GM12878 (cell line): ENCODE data around the gene ZNF134. TPM values are rescaled to one million over a fixed set of nuclear protein-coding genes. Genes with fewer than 3 reads are reported as not detected.

Experiments used
- ATF7 ChIP-seq: fragments of 450-650 bp; IDR thresholded peaks from 2 replicates; pipeline ENCODE4 v1.6.1; 2016; ENCODE audit warnings: low read depth, mild to moderate bottlenecking
- BACH1 ChIP-seq: fragments of 450-650 bp; IDR thresholded peaks from 2 replicates; pipeline ENCODE4 v1.6.1; 2017; ENCODE audit warnings: mild to moderate bottlenecking, borderline replicate concordance
- BCL11A ChIP-seq: IDR thresholded peaks from 2 replicates; pipeline ENCODE4 v1.6.1; 2011; ENCODE audit warnings: low read depth, low read length
- BMI1 ChIP-seq: fragments of 450-650 bp; IDR thresholded peaks from 2 replicates; pipeline ENCODE4 v1.6.1; 2016; ENCODE audit warnings: mild to moderate bottlenecking, moderate library complexity, borderline replicate concordance
- BRCA1 ChIP-seq: IDR thresholded peaks from 2 replicates; pipeline ENCODE4 v1.6.1; 2011; ENCODE audit warnings: low read depth, low read length, improper control_type of control experiment
- CHD1 ChIP-seq: IDR thresholded peaks from 2 replicates; pipeline ENCODE4 v1.6.1; 2012; ENCODE audit warnings: low read depth, low read length, improper control_type of control experiment
- CHD2 ChIP-seq: IDR thresholded peaks from 2 replicates; pipeline ENCODE4 v1.6.1; 2011; ENCODE audit warnings: low read depth, low read length, improper control_type of control experiment, borderline replicate concordance
- HDAC6 ChIP-seq: fragments of 200-600 bp; sonication (generic); IDR thresholded peaks from one replicate; pipeline ENCODE4 v1.8.0; 2017; ENCODE audit warnings: antibody characterized with exemption; ENCODE audit not compliant: unreplicated experiment
- IKZF1 ChIP-seq: fragments of 450-650 bp; conservative IDR thresholded peaks from 2 replicates; pipeline ENCODE4 v1.6.1; 2017; ENCODE audit warnings: antibody characterized with exemption, mild to moderate bottlenecking
- KAT2A ChIP-seq: conservative IDR thresholded peaks from 2 replicates; pipeline ENCODE4 v1.6.1; 2011; ENCODE audit warnings: low read depth, low read length; ENCODE audit not compliant: control insufficient read depth
- LARP7 ChIP-seq: fragments of 450-650 bp; IDR thresholded peaks from 2 replicates; pipeline ENCODE4 v1.6.1; 2017; ENCODE audit warnings: mild to moderate bottlenecking
- RAD21 ChIP-seq: IDR thresholded peaks from 2 replicates; pipeline ENCODE4 v1.6.1; 2011; ENCODE audit warnings: mild to moderate bottlenecking, low read depth, low read length, moderate library complexity; ENCODE audit not compliant: insufficient read depth
- SIN3A ChIP-seq: IDR thresholded peaks from 2 replicates; pipeline ENCODE4 v1.6.1; 2012; ENCODE audit warnings: low read depth, low read length, improper control_type of control experiment
- SP1 ChIP-seq: IDR thresholded peaks from one replicate; pipeline ENCODE4 v1.6.1; 2011; ENCODE audit warnings: low read depth, low read length
- TAF1 ChIP-seq: IDR thresholded peaks from 2 replicates; pipeline ENCODE4 v1.6.1; 2011; ENCODE audit warnings: mild to moderate bottlenecking, low read depth, low read length, borderline replicate concordance
- WRNIP1 ChIP-seq: IDR thresholded peaks from 2 replicates; pipeline ENCODE4 v1.6.1; 2011; ENCODE audit warnings: low read depth, low read length, improper control_type of control experiment, borderline replicate concordance
- YY1 ChIP-seq: IDR thresholded peaks from 2 replicates; pipeline ENCODE4 v1.6.1; 2011; ENCODE audit warnings: low read depth, mild to moderate bottlenecking, low read length
- polyA plus RNA-seq, 11 experiments: library from polyadenylated mRNA; depleted of rRNA in 4 of 11; unstranded in 6 of 11; stranded (reverse) in 5 of 11; fragments of >200 nt; fragmentation: Nextera tagmentation in 4 of 11; fragmentation: Illumina TruSeq in 1 of 11; extraction: Ambion mirVana in 4 of 11; extraction: Trizol in 1 of 11; gene quantifications; 1 replicate in 1 of 11; 2 replicates in 10 of 11; pipeline versions ENCODE4 v1.2.1 to v1.2.3, GENCODE V29; 2011 to 2016; ENCODE audit warnings: inconsistent platforms in 2 of 11, missing spikeins in 2 of 11, low read depth in 1 of 11
- total RNA-seq, 4 experiments: library from RNA; depleted of rRNA in 3 of 4; stranded (reverse); fragments of >200 nt in 3 of 4; fragmentation: Illumina TruSeq in 1 of 4; extraction: Trizol in 1 of 4; gene quantifications; 2 replicates each; pipeline versions ENCODE4 v1.2.1 to v1.2.3, GENCODE V29; 2013 to 2021
- TF ChIP-seq, protein P1 (sequence below): IDR thresholded peaks from 2 replicates; pipeline ENCODE4 v1.6.1; 2012; ENCODE audit warnings: low read depth, low read length, improper control_type of control experiment
- TF ChIP-seq, protein P2 (sequence below): fragments of 450-650 bp; IDR thresholded peaks from 2 replicates; pipeline ENCODE4 v1.6.1; 2017; ENCODE audit warnings: low read depth, mild to moderate bottlenecking, moderate library complexity
- TF ChIP-seq, protein P3 (sequence below): fragments of 450-650 bp; IDR thresholded peaks from 2 replicates; pipeline ENCODE4 v1.6.1; 2016; ENCODE audit warnings: mild to moderate bottlenecking
- TF ChIP-seq, protein P4 (sequence below): fragments of 450-650 bp; formaldehyde crosslinking; IDR thresholded peaks from 2 replicates; pipeline ENCODE4 v1.5.0; 2022; ENCODE audit warnings: mild to moderate bottlenecking, missing genetic modification characterization
- TF ChIP-seq, protein P5 (sequence below): IDR thresholded peaks from 2 replicates; pipeline ENCODE4 v1.6.1; 2012; ENCODE audit warnings: low read depth, low read length, improper control_type of control experiment

Gene ZNF134
- total and polyA plus RNA-seq, 10 of the 15 experiments (the other 5 are each of a cell fraction or from before 2014, with no cell fraction given), result 1.6 to 17.6 (median 9.7) TPM

DNA sequence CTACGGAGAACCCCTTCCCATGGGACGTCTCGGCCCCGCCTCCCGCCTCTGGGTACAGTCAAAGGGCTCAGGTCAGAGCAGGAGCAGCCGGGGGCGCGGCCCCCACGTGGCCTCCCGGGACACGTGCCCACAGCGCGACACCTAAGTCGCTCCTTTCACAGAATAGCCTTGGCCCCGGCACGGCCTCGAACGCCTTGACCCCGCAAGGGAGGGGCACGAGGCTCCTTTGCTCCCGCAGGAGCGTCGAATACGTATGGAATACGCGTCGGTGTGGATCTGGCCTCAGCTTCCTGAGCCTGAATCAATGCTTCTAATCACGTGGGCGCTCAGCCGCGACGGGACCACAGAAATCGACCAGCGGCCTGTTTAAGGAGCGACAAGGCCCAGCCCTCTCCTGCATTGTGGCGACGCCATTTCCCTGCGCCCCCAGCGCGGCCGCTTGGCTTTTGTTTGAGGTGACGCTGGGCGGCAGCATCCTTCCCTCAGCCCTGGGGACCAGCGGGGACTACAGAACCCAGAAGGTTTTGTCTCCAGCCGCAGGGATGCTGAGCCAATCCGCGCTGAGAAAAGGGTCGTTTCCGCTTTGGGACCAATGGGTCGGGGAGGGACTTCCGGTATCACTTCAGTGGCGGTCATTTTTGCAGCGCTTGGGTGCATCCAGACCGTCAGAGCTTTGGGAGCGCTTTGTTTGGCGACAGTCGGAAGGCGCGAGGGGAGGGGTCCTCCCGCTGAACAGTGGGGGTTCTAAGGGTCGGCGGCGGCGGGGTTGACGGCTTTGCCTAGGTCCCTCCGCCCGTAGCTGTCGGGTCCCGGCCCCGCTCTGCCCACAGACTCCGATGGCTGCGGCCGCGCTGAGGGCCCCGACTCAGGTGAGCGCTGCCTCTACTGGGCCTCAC lies 30.3 kb upstream of the ZNF134 start, which contains the start of gene ZIK1 (continued):
- TF ChIP-seq CHD1 (no peak), ATF7 (no peak), SP1 (peak; percentile 19), BCL11A (no peak), IKZF1 (peak; percentile 66), RAD21 (no peak), TAF1 (peak; percentile 37; the same call in 1 of the 2 replicates), KAT2A (no peak), WRNIP1 (no peak), BRCA1 (no peak), BACH1 (no peak), BMI1 (no peak), CHD2 (peak; percentile 83), SIN3A (0 out of 2 replicates have a peak, but pooled peaks have one; percentile 40), HDAC6 (no peak), LARP7 (peak; percentile 59; the same call in 1 of the 2 replicates), YY1 (peak; percentile 80)
- TF ChIP-seq, protein P1, sequence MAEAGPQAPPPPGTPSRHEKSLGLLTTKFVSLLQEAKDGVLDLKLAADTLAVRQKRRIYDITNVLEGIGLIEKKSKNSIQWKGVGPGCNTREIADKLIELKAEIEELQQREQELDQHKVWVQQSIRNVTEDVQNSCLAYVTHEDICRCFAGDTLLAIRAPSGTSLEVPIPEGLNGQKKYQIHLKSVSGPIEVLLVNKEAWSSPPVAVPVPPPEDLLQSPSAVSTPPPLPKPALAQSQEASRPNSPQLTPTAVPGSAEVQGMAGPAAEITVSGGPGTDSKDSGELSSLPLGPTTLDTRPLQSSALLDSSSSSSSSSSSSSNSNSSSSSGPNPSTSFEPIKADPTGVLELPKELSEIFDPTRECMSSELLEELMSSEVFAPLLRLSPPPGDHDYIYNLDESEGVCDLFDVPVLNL, result peak; percentile 61; the same call in 1 of the 2 replicates
- TF ChIP-seq, protein P2, sequence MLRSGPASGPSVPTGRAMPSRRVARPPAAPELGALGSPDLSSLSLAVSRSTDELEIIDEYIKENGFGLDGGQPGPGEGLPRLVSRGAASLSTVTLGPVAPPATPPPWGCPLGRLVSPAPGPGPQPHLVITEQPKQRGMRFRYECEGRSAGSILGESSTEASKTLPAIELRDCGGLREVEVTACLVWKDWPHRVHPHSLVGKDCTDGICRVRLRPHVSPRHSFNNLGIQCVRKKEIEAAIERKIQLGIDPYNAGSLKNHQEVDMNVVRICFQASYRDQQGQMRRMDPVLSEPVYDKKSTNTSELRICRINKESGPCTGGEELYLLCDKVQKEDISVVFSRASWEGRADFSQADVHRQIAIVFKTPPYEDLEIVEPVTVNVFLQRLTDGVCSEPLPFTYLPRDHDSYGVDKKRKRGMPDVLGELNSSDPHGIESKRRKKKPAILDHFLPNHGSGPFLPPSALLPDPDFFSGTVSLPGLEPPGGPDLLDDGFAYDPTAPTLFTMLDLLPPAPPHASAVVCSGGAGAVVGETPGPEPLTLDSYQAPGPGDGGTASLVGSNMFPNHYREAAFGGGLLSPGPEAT, result no peak
- TF ChIP-seq, protein P3, sequence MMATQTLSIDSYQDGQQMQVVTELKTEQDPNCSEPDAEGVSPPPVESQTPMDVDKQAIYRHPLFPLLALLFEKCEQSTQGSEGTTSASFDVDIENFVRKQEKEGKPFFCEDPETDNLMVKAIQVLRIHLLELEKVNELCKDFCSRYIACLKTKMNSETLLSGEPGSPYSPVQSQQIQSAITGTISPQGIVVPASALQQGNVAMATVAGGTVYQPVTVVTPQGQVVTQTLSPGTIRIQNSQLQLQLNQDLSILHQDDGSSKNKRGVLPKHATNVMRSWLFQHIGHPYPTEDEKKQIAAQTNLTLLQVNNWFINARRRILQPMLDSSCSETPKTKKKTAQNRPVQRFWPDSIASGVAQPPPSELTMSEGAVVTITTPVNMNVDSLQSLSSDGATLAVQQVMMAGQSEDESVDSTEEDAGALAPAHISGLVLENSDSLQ, result 0 out of 2 replicates have a peak, but pooled peaks have one; percentile 15
- TF ChIP-seq, protein P4, sequence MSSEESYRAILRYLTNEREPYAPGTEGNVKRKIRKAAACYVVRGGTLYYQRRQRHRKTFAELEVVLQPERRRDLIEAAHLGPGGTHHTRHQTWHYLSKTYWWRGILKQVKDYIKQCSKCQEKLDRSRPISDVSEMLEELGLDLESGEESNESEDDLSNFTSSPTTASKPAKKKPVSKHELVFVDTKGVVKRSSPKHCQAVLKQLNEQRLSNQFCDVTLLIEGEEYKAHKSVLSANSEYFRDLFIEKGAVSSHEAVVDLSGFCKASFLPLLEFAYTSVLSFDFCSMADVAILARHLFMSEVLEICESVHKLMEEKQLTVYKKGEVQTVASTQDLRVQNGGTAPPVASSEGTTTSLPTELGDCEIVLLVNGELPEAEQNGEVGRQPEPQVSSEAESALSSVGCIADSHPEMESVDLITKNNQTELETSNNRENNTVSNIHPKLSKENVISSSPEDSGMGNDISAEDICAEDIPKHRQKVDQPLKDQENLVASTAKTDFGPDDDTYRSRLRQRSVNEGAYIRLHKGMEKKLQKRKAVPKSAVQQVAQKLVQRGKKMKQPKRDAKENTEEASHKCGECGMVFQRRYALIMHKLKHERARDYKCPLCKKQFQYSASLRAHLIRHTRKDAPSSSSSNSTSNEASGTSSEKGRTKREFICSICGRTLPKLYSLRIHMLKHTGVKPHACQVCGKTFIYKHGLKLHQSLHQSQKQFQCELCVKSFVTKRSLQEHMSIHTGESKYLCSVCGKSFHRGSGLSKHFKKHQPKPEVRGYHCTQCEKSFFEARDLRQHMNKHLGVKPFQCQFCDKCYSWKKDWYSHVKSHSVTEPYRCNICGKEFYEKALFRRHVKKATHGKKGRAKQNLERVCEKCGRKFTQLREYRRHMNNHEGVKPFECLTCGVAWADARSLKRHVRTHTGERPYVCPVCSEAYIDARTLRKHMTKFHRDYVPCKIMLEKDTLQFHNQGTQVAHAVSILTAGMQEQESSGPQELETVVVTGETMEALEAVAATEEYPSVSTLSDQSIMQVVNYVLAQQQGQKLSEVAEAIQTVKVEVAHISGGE (CRISPR knock-in tag), result no peak
- TF ChIP-seq, protein P5, sequence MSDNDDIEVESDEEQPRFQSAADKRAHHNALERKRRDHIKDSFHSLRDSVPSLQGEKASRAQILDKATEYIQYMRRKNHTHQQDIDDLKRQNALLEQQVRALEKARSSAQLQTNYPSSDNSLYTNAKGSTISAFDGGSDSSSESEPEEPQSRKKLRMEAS, result peak; percentile 43; the same call in 1 of the 2 replicates
